Suprapubic skin (tissue), 4 donors: Measurements from ENCODE around the gene ADAMTSL2.

ENCODE experiments used
- CTCF ChIP-seq, 2 donors: fragments of 200-600 bp in 1 of 2; fragments of 450-650 bp in 1 of 2; sonication (generic) in 1 of 2; IDR thresholded peaks; one replicate each; pipeline ENCODE4 v1.5.1; 2016 to 2019; ENCODE audit warnings: antibody characterized with exemption in 2 of 2, mild to moderate bottlenecking in 1 of 2, moderate library complexity in 1 of 2
- EP300 ChIP-seq: sonication (generic); formaldehyde crosslinking; IDR thresholded peaks from one replicate; pipeline ENCODE4 v1.6.1; 2017; ENCODE audit warnings: antibody characterized with exemption
- POLR2A ChIP-seq, 2 donors: fragments of 450-650 bp; IDR thresholded peaks; one replicate each; pipeline ENCODE4 v1.6.1; 2017; ENCODE audit warnings: antibody characterized with exemption in 2 of 2, mild to moderate bottlenecking in 2 of 2, moderate library complexity in 2 of 2
- POLR2AphosphoS5 ChIP-seq, 3 donors: sonication (generic); formaldehyde crosslinking; IDR thresholded peaks; one replicate each; pipeline ENCODE4 v1.6.1; 2017; ENCODE audit warnings: antibody characterized with exemption in 3 of 3

- TF ChIP-seq CTCF (IDR thresholded peaks at IDR 0.05) (no peak), POLR2AphosphoS5 (IDR thresholded peaks at IDR 0.05) (no peak), POLR2A (IDR thresholded peaks at IDR 0.05) (no peak), EP300 (no peak)
Observed at GRCh38 chr9:133566817-133567216, 32.3 kb downstream of the ADAMTSL2 start.
